COR-L47 (cell line): ENCODE results near the gene GREM1.

Experiments
- DNase-seq: peaks from one replicate; lab custom pipeline; 2025; lab: John Stamatoyannopoulos, UW

The GREM1 gene

GRCh38 chr15:32694222-32694983 is 23.4 kb upstream of the GREM1 start:
- no peak for DNase-seq

GRCh38 chr15:32698773-32699390 is 18.9 kb upstream of the GREM1 start:
- no peak for DNase-seq

GRCh38 chr15:32700501-32701150 is 17.2 kb upstream of the GREM1 start:
- no peak for DNase-seq

GRCh38 chr15:32701863-32702262 is 15.9 kb upstream of the GREM1 start:
- DNase-seq = no peak

GRCh38 chr15:32704395-32704981 is 13.3 kb upstream of the GREM1 start:
- DNase-seq = no peak

GRCh38 chr15:32705446-32705845 is 12.4 kb upstream of the GREM1 start:
- DNase-seq = no peak

- DNase-seq = no peak
Observed at GRCh38 chr15:32706704-32707103, 11.1 kb upstream of the GREM1 start.

- no peak for DNase-seq
Observed at GRCh38 chr15:32707436-32707835, 10.4 kb upstream of the GREM1 start.

GRCh38 chr15:32709295-32710033 is 8.3 kb upstream of the GREM1 start:
- no peak for DNase-seq

- DNase-seq = no peak
Observed at GRCh38 chr15:32715276-32715675, 2.5 kb upstream of the GREM1 start.

GRCh38 chr15:32716216-32716914 is 1.4 kb upstream of the GREM1 start:
- no peak for DNase-seq

- DNase-seq = no peak
Observed at GRCh38 chr15:32716915-32717425, 834 bp upstream of the GREM1 start.

- no peak for DNase-seq
Observed at GRCh38 chr15:32718227-32718820, 520 bp downstream of the GREM1 start.

GRCh38 chr15:32718821-32719716 is 1.3 kb downstream of the GREM1 start:
- no peak for DNase-seq

GRCh38 chr15:32721596-32721995 is 3.8 kb downstream of the GREM1 start:
- DNase-seq = no peak

GRCh38 chr15:32722136-32722535 is 4.3 kb downstream of the GREM1 start:
- DNase-seq = no peak

GRCh38 chr15:32723171-32723948 is 5.6 kb downstream of the GREM1 start:
- DNase-seq = no peak

- DNase-seq = no peak
Observed at GRCh38 chr15:32729700-32730395, 12.0 kb downstream of the GREM1 start.
